ENCODE measurements around the gene WFDC9.
"Not testable (repeated sequence)": the region's sequence is repeated elsewhere in the genome, so short reads cannot be mapped to it uniquely, and the experiment has no call there.

Gene WFDC9

GRCh38 chr20:45631184-45631583, at the start of gene WFDC9:
Gene WFDC9, minus strand, starts transcription at chr20:45631284. Its CDS starts 21,103 bp downstream, at chr20:45610181.
- no peak for DNase-seq (ENCODE audit: extremely low read depth in 1 of 2, low read depth in 1 of 2)

GRCh38 chr20:45679650-45680049, 48.6 kb upstream of the WFDC9 start:
- DNase-seq (ENCODE audit: extremely low read depth in 1 of 2, low read depth in 1 of 2): no peak

GRCh38 chr20:45672765-45673164, 41.7 kb upstream of the WFDC9 start:
- no peak for DNase-seq (ENCODE audit: extremely low read depth in 1 of 2, low read depth in 1 of 2)

GRCh38 chr20:45670139-45670538, 39.1 kb upstream of the WFDC9 start, which contains the start of gene WFDC11:
Gene WFDC11, minus strand, starts transcription at chr20:45670239. Its CDS starts 19,639 bp downstream, at chr20:45650600.
- no peak for DNase-seq (ENCODE audit: extremely low read depth in 1 of 2, low read depth in 1 of 2)

- DNase-seq (ENCODE audit: extremely low read depth in 1 of 2, low read depth in 1 of 2): not testable (repeated sequence)
These were observed 26.0 kb upstream of the WFDC9 start for GRCh38 chr20:45657038-45657437.

- not testable (repeated sequence) for DNase-seq (ENCODE audit: extremely low read depth in 1 of 2, low read depth in 1 of 2)
These were observed 20.6 kb upstream of the WFDC9 start for GRCh38 chr20:45651726-45652125.

- no peak for DNase-seq (ENCODE audit: extremely low read depth in 1 of 2, low read depth in 1 of 2)
These were observed 18.3 kb upstream of the WFDC9 start for GRCh38 chr20:45649312-45649863.

- DNase-seq (ENCODE audit: extremely low read depth in 1 of 2, low read depth in 1 of 2): no peak
These were observed 16.5 kb upstream of the WFDC9 start for GRCh38 chr20:45647441-45648050.

- DNase-seq (ENCODE audit: extremely low read depth in 1 of 2, low read depth in 1 of 2): no peak
These were observed 15.8 kb upstream of the WFDC9 start for GRCh38 chr20:45646875-45647274.

- DNase-seq (ENCODE audit: extremely low read depth in 1 of 2, low read depth in 1 of 2): not testable (repeated sequence)
These were observed 14.8 kb upstream of the WFDC9 start for GRCh38 chr20:45645869-45646268.

GRCh38 chr20:45641076-45641475, 10.0 kb upstream of the WFDC9 start:
- not testable (repeated sequence) for DNase-seq (ENCODE audit: extremely low read depth in 1 of 2, low read depth in 1 of 2)

- DNase-seq (ENCODE audit: extremely low read depth in 1 of 2, low read depth in 1 of 2): no peak
These were observed 8.6 kb upstream of the WFDC9 start for GRCh38 chr20:45639687-45640086.

- DNase-seq (ENCODE audit: extremely low read depth in 1 of 2, low read depth in 1 of 2): no peak
These were observed 5.4 kb upstream of the WFDC9 start for GRCh38 chr20:45636513-45636912.

GRCh38 chr20:45630371-45630770, 713 bp downstream of the WFDC9 start:
- DNase-seq (ENCODE audit: extremely low read depth in 1 of 2, low read depth in 1 of 2): no peak

- DNase-seq (ENCODE audit: extremely low read depth in 1 of 2, low read depth in 1 of 2): peak in 1 of 2 donors; percentile 15
These were observed 1.5 kb downstream of the WFDC9 start, which contains the start of gene WFDC10A for GRCh38 chr20:45629496-45630100. Gene WFDC10A, plus strand, starts transcription at chr20:45629739. Its CDS starts 75 bp downstream, at chr20:45629814.

- no peak for DNase-seq (ENCODE audit: extremely low read depth in 1 of 2, low read depth in 1 of 2)
These were observed 4.5 kb downstream of the WFDC9 start for GRCh38 chr20:45626540-45626939.

GRCh38 chr20:45621593-45621992, 9.5 kb downstream of the WFDC9 start:
- DNase-seq (ENCODE audit: extremely low read depth in 1 of 2, low read depth in 1 of 2): no peak

- DNase-seq (ENCODE audit: extremely low read depth in 1 of 2, low read depth in 1 of 2): no peak
These were observed 13.5 kb downstream of the WFDC9 start for GRCh38 chr20:45617591-45617990.

GRCh38 chr20:45612314-45612713, 18.8 kb downstream of the WFDC9 start:
- no peak for DNase-seq (ENCODE audit: extremely low read depth in 1 of 2, low read depth in 1 of 2)

- peak; percentile 28 to 60 for DNase-seq (ENCODE audit: extremely low read depth in 1 of 2, low read depth in 1 of 2)
These were observed 20.0 kb downstream of the WFDC9 start for GRCh38 chr20:45611054-45611453.

GRCh38 chr20:45607810-45608209, 23.3 kb downstream of the WFDC9 start:
- no peak for DNase-seq (ENCODE audit: extremely low read depth in 1 of 2, low read depth in 1 of 2)

- no peak for DNase-seq (ENCODE audit: extremely low read depth in 1 of 2, low read depth in 1 of 2)
These were observed 35.8 kb downstream of the WFDC9 start for GRCh38 chr20:45595235-45595634.
